WI38 (cell line): ENCODE measurements around the gene NTN1.

Experiments
- H3K4me3 ChIP-seq: 2 replicates; pipeline ENCODE4 v1.5.1; 2011; ENCODE audit warnings: low read depth, mild to moderate bottlenecking, control low read depth, low read length
- CTCF ChIP-seq: IDR thresholded peaks from 2 replicates; pipeline ENCODE4 v1.5.1; 2012; ENCODE audit warnings: low read depth, mild to moderate bottlenecking, control low read depth, low read length

NTN1 gene

GRCh38 chr17:9140550-9141424 is 119.5 kb downstream of the NTN1 start:
- no peak overlapping the region for H3K4me3 ChIP-seq
- TF ChIP-seq CTCF: no peak

- no peak for TF ChIP-seq CTCF
- H3K4me3 ChIP-seq: no peak overlapping the region
These were observed 120.1 kb downstream of the NTN1 start for GRCh38 chr17:9141425-9141753.

GRCh38 chr17:9142772-9143494 is 121.6 kb downstream of the NTN1 start:
- no peak overlapping the region for H3K4me3 ChIP-seq
- TF ChIP-seq CTCF: no peak

- no peak overlapping the region for H3K4me3 ChIP-seq
- TF ChIP-seq CTCF: no peak
These were observed 123.4 kb downstream of the NTN1 start for GRCh38 chr17:9144502-9145249.

GRCh38 chr17:9146064-9146463 is 124.8 kb downstream of the NTN1 start:
- no peak for TF ChIP-seq CTCF
- no peak overlapping the region for H3K4me3 ChIP-seq

GRCh38 chr17:9148905-9149525 is 127.7 kb downstream of the NTN1 start:
- no peak for TF ChIP-seq CTCF
- no peak overlapping the region for H3K4me3 ChIP-seq
